ENCODE measurements around the gene N4BP3.
"Not testable (repeated sequence)": the region's sequence is repeated elsewhere in the genome, so short reads cannot be mapped to it uniquely, and the experiment has no call there.

Gene N4BP3

GRCh38 chr5:178074266-178074952 lies 38.9 kb upstream of the N4BP3 start:
- no peak for DNase-seq (ENCODE audit: low read depth in 1 of 2, low spot score in 1 of 2)
- Histone ChIP-seq H3K27me3 (ENCODE audit: insufficient read depth, poor library complexity, severe bottlenecking) (no peaks in the 10 kb centered on the region), H3K27ac (replicated peaks) (no peak overlapping the region), H3K4me3 (replicated peaks; ENCODE audit: insufficient read depth, low read length) (no peak overlapping the region)
- no peak for TF ChIP-seq SPI1 (IDR thresholded peaks at IDR 0.05; ENCODE audit: borderline replicate concordance, low read depth)
- no peak for TF ChIP-seq POLR2AphosphoS5 (IDR thresholded peaks at IDR 0.05; ENCODE audit: low read depth)
- TF ChIP-seq CTCF (IDR thresholded peaks at IDR 0.05; ENCODE audit: insufficient read depth, low read length): no peak
- no peak for TF ChIP-seq GABPA (IDR thresholded peaks at IDR 0.05; ENCODE audit: low read depth)
- TF ChIP-seq REST (IDR thresholded peaks at IDR 0.05; ENCODE audit: insufficient replicate concordance, low read depth): no peak

- H3K4me3 ChIP-seq (replicated peaks; ENCODE audit: insufficient read depth, low read length); DNase-seq (ENCODE audit: low read depth in 1 of 2, low spot score in 1 of 2); H3K27ac ChIP-seq (replicated peaks): not testable (repeated sequence)
- H3K27me3 ChIP-seq (ENCODE audit: insufficient read depth, poor library complexity, severe bottlenecking): peaks cover 11% of the 10 kb centered on the region
Measured at GRCh38 chr5:178076965-178077364, 36.4 kb upstream of the N4BP3 start.

GRCh38 chr5:178077751-178078150 lies 35.6 kb upstream of the N4BP3 start:
- H3K27ac ChIP-seq (replicated peaks): no peak overlapping the region
- H3K27me3 ChIP-seq (ENCODE audit: insufficient read depth, poor library complexity, severe bottlenecking): peaks cover 11% of the 10 kb centered on the region
- DNase-seq (ENCODE audit: low read depth in 1 of 2, low spot score in 1 of 2): no peak
- TF ChIP-seq REST (IDR thresholded peaks at IDR 0.05; ENCODE audit: insufficient replicate concordance, low read depth) (no peak), POLR2AphosphoS5 (IDR thresholded peaks at IDR 0.05; ENCODE audit: low read depth) (no peak), SPI1 (IDR thresholded peaks at IDR 0.05; ENCODE audit: borderline replicate concordance, low read depth) (no peak), CTCF (IDR thresholded peaks at IDR 0.05; ENCODE audit: insufficient read depth, low read length) (no peak), GABPA (IDR thresholded peaks at IDR 0.05; ENCODE audit: low read depth) (no peak)
- no peak overlapping the region for H3K4me3 ChIP-seq (replicated peaks; ENCODE audit: insufficient read depth, low read length)

- Histone ChIP-seq H3K4me3 (replicated peaks; ENCODE audit: insufficient read depth, low read length) (no peak overlapping the region), H3K27ac (replicated peaks) (no peak overlapping the region), H3K27me3 (ENCODE audit: insufficient read depth, poor library complexity, severe bottlenecking) (peaks cover 11% of the 10 kb centered on the region)
- TF ChIP-seq SPI1 (IDR thresholded peaks at IDR 0.05; ENCODE audit: borderline replicate concordance, low read depth): no peak
- no peak for TF ChIP-seq POLR2AphosphoS5 (IDR thresholded peaks at IDR 0.05; ENCODE audit: low read depth)
- no peak for TF ChIP-seq GABPA (IDR thresholded peaks at IDR 0.05; ENCODE audit: low read depth)
- TF ChIP-seq REST (IDR thresholded peaks at IDR 0.05; ENCODE audit: insufficient replicate concordance, low read depth): no peak
- TF ChIP-seq CTCF (IDR thresholded peaks at IDR 0.05; ENCODE audit: insufficient read depth, low read length): no peak
- DNase-seq (ENCODE audit: low read depth in 1 of 2, low spot score in 1 of 2): no peak
Measured at GRCh38 chr5:178078197-178079010, 34.9 kb upstream of the N4BP3 start.

Data from HL-60 (cell line).